H54 (cell line): ENCODE measurements around the gene PTGIS.
A peak's percentile ranks its signal among the peaks of the same experiment; 100 is the strongest.

ENCODE experiments used
- DNase-seq: peaks from one replicate; pipeline ENCODE4 v3.0.0; 2011; ENCODE audit warnings: low spot score, mixed read lengths; ENCODE audit not compliant: insufficient read length
- FAIRE-seq: peaks from 3 replicates; lab custom pipeline; 2011; peaks lifted over from hg19 to GRCh38; lab: Jason Lieb, UNC
- POLR2A ChIP-seq: IDR thresholded peaks from 2 replicates; pipeline ENCODE4 v1.6.1; 2011; ENCODE audit warnings: low read depth, mild to moderate bottlenecking, low read length

PTGIS gene

GRCh38 chr20:49526056-49526455 lies 41.9 kb downstream of the PTGIS start:
- no peak for TF ChIP-seq POLR2A
- FAIRE-seq: no peak
- no peak for DNase-seq

DNA sequence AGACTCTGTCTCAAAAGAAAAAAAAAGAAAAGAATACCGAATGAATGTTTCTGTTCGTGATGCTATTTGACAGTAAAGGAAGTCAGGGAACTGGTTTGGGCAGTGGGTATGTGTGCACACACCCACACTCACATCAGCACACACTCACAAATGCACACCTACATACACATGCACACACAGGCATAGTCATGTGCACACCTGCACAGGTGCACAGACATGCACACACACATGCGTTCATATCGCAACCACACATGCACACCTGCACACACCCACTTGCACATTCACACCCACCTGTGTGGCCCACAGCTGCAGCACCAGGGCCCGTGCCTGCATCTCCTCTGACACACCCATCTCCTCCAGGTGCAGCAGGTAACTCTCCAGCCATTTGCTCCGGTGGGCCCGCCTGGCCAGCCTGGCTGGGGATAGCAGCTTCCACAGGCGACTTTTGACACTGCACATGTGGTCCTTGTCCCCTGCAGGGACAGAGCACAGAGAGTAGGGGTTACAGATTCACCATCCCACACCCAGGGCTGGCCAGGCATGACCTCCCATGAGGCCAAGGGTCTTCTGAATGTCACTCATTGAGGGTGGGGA lies 44.1 kb downstream of the PTGIS start:
- FAIRE-seq (no peak), DNase-seq (no peak)

DNA sequence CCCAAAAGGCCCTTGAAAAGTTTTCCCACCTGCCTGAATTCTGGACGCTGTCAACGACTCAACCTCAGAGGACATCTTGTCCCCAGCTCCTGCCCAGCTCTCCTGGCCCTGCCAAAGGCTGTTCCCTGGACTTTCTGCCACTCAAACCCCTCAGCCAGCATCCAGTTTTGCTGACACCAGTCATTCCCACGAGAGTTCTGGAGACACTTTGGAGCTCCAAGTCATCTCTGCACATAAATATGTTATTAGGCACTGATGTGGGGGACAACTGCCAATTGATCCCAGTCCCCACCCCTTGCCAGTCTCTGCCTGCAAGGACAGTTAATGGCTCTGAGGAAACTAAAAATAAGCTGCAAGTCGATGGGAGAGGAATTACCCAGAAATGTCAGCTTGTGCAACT lies 46.6 kb downstream of the PTGIS start:
- FAIRE-seq: no peak
- DNase-seq: no peak
- no peak for TF ChIP-seq POLR2A

More for the DNA sequence above, 44.1 kb downstream of the PTGIS start:
- no peak for TF ChIP-seq POLR2A

- no peak for FAIRE-seq
- TF ChIP-seq POLR2A: no peak
- no peak for DNase-seq
Observed at GRCh38 chr20:49519777-49520359, 48.1 kb downstream of the PTGIS start.

- no peak for DNase-seq
- no peak for FAIRE-seq
- TF ChIP-seq POLR2A: no peak
Observed at GRCh38 chr20:49519212-49519712, 48.7 kb downstream of the PTGIS start.

DNA sequence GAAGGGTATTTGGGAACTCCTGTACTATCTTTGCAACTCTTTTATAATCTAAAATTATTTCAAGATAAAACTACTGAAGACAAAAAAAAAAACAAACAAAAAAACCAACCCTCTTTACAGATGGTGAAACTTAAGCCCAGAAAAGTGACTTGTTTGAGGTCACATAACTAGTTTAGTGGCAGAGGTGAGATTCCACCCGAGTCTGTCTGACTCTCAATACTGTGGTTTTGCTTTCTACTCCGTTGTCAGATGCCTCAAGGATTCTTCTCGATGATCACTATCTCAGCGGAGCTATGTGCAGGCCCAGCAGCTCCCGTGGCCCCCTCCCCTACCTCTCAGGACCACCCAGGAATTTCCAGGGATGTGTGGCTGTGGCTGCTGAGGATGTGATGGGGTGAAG lies 49.4 kb downstream of the PTGIS start:
- no peak for FAIRE-seq
- no peak for TF ChIP-seq POLR2A
- DNase-seq: no peak

DNA sequence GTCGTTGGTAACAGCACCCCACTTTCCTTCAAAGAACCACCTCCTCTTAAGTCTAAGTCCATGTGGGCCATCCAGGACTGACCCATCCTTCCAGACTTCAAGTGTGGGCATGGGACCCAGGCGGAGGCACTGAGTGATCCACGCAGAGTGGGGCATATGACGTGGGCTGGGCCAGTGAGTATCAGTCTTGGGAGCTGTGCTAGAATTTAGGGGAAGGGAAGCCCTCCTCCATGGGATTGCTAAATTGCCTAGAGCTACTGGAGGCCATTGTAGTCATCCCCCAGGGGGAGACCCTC lies 50.2 kb downstream of the PTGIS start:
- DNase-seq (no peak), FAIRE-seq (no peak)
- no peak for TF ChIP-seq POLR2A

DNA sequence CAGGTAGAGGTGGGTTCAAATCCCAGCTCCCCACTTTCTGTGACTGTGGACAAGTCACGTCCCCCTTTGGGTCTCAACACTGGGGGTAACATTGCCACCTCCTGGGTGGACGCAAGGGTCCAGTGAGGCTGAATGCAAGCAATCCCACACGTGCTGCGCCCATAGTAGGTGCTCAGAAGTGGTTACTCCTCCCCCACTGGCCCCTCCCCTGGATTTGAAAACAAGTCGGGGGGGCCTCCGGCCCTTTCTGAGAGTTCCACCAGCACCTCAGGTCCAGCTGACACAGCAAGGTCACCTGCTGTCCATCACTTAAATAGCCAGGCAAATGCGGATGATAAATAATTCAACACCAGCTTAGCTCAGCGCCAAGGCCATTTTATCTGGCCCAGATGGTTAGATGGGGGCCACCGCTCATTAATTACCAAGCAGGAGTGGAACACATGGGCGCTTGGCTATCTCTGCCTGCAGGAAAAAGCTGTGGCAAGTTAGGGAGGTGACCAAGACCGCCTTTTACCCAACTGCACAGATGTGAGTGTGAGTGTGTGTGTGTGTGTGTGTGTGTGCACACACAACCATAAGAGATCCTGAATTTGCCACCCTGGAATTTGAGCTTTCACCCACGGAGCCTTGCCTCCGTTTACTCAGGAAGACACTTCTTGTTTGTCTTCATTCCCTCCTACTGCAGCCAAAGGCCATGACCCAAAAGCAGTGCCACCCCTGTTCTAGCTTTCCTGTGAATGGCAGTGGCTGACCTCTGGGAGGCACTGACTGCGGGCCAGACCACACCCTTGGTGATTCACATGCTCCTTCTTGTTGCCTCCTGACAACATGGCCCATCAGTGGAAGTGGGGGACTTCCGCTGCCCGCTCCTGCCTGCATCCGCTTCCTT lies 50.8 kb downstream of the PTGIS start:
- FAIRE-seq (no peak), DNase-seq (no peak)
- no peak for TF ChIP-seq POLR2A

DNA sequence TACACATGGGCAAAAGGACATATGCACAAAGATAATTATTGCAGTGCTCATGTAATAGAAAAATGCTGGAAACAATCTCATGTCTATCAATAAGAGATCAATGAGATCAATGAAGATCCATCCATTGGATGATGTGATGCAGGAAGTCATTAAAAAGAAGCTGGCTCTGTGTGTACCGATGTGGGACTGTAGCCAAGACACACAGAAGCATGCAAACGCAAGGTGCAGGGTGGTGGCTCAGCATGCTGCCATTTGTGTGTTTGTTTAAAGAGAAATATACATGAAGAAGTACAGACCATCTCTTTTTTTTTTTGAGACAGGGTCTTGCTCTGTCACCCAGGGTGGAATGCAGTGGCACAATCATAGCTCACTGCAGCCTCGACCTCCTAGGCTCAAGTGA lies 52.4 kb downstream of the PTGIS start:
- no peak for TF ChIP-seq POLR2A
- FAIRE-seq: no peak
- DNase-seq: no peak

GRCh38 chr20:49513517-49513916 lies 54.4 kb downstream of the PTGIS start:
- TF ChIP-seq POLR2A: no peak
- FAIRE-seq (no peak), DNase-seq (no peak)

GRCh38 chr20:49513009-49513408 lies 54.9 kb downstream of the PTGIS start:
- TF ChIP-seq POLR2A: no peak
- no peak for FAIRE-seq
- no peak for DNase-seq

DNA sequence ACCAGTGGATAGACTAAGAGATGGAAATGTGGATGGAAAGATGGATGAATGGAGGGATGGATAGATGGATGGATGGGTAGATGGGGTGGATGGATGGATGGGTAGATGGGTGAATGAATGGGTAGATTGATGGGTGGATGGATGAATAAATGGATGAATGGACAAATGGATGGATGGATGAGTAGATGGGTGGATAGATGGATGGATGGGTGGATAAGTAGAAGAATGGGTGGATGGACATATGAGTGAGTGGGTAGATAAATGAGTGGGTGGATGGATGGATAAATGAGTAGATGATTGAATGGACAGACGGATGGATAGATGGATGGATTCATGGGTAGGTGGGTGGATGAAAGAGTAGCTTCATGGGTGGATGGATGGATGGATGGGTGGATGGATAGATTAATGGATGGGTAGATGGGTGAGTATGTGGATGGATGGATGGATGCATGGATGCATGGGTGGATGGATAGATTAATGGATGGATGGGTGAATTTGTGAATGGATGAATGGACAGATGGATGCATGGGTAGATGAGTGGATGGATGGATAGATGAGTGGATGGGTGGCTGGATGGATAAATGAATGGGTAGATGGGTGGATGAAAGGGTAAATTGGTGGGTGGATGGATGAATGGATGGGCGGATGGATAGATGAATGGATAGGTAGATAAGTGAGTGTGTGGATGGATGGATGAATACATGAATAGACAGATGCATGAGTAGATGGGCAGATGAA lies 56.0 kb downstream of the PTGIS start:
- FAIRE-seq (no peak), DNase-seq (no peak)
- TF ChIP-seq POLR2A: no peak

- no peak for TF ChIP-seq POLR2A
- DNase-seq (peak; percentile 69), FAIRE-seq (no peak)
Observed at GRCh38 chr20:49510562-49511122, 57.3 kb downstream of the PTGIS start.
